ENCODE measurements around the gene MRPL20.
A peak's percentile ranks its signal among the peaks of the same experiment; 100 is the strongest.
"Not testable (repeated sequence)": the region's sequence is repeated elsewhere in the genome, so short reads cannot be mapped to it uniquely, and the experiment has no call there.

Gene MRPL20

DNA sequence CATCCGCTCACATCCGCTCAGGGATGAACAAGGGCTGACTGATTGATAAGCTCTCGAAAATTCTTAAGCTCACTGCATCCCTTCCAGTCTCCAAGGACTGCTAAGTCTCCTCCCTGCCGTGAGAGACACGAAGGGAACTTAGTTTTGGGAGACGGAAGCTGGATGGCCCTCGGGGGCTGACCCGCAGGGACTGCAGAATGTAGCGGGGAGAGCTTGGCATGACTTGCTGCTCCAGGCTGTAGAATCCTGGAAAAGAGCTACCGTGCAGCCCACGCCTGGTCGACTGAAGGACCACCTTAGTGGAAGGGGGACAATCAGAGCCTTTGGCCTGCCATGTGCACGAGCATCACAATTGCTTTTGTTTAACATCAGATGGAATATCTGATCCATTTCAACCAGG lies 8.7 kb upstream of the MRPL20 start:
- DNase-seq (ENCODE audit: low read depth), result no peak
- H3K4me3 ChIP-seq (ENCODE audit: low read length), result no peak overlapping the region
- TF ChIP-seq, protein P1, sequence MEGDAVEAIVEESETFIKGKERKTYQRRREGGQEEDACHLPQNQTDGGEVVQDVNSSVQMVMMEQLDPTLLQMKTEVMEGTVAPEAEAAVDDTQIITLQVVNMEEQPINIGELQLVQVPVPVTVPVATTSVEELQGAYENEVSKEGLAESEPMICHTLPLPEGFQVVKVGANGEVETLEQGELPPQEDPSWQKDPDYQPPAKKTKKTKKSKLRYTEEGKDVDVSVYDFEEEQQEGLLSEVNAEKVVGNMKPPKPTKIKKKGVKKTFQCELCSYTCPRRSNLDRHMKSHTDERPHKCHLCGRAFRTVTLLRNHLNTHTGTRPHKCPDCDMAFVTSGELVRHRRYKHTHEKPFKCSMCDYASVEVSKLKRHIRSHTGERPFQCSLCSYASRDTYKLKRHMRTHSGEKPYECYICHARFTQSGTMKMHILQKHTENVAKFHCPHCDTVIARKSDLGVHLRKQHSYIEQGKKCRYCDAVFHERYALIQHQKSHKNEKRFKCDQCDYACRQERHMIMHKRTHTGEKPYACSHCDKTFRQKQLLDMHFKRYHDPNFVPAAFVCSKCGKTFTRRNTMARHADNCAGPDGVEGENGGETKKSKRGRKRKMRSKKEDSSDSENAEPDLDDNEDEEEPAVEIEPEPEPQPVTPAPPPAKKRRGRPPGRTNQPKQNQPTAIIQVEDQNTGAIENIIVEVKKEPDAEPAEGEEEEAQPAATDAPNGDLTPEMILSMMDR (conservative IDR thresholded peaks at IDR 0.05; ENCODE audit: low read length), result no peak

DNA sequence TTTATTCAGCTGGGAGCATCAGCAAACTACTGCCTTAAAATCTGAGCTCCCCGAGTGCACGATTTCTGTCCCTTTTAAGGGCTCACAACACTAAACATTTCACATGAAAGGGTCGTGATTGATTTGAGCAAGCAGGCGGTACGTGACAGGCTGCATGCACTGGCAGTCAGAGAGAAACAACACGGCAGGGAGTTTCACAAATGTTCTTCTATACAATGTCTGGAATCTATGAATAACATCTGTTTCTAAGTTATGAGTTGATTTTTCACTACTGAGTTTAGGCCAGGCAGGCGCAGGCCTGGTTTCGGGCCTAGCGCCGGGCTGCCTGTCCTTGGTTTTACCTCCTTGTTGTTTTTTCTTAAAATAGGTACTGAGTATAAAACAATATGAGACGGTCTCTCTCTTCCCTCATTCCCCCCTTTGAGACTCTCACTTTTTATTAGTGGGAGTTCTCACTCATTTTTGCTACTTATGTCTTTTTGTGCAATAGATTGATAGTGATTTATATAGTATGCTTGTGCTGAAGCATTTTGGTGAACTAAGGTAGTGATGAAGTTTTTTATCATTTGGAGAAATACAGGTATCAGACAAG lies 5.3 kb upstream of the MRPL20 start:
- not testable (repeated sequence) for DNase-seq (ENCODE audit: low read depth); H3K4me3 ChIP-seq (ENCODE audit: low read length)

DNA sequence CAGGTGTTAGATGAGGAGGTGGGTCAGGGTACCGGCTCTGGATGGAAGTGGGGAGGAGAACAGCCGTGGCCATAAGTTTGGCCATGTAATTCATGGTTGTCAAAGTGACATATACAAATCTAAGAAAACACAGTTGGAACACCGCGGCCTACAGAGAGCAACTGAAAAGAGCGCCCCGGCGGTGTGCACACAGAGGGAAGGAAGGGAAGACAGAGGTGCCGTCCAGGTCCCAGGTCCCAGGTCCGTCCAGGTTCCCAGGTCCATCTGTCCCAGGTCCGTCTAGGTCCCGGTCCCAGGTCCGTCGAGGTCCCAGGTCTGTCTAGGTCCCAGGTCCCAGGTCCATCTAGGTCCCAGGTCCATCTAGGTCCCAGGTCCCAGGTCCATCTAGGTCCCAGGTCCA lies 4.5 kb upstream of the MRPL20 start:
- DNase-seq (ENCODE audit: low read depth), result no peak
- TF ChIP-seq, protein P1 (conservative IDR thresholded peaks at IDR 0.05; ENCODE audit: low read length), result no peak
- H3K4me3 ChIP-seq (ENCODE audit: low read length), result no peak overlapping the region

DNA sequence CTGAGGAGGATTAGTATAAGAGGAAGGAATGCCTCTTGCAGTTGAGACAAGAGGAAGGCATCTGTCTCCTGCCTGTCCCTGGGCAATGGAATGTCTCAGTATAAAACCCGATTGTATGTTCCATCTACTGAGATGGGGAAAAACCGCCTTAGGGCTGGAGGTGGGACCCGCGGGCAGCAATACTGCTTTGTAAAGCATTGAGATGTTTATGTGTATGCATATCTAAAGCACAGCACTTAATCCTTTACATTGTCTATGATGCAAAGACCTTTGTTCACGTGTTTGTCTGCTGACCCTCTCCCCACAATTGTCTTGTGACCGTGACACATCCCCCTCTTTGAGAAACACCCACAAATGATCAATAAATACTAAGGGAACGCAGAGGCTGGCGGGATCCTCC lies 3.1 kb upstream of the MRPL20 start:
- DNase-seq (ENCODE audit: low read depth); H3K4me3 ChIP-seq (ENCODE audit: low read length): not testable (repeated sequence)

DNA sequence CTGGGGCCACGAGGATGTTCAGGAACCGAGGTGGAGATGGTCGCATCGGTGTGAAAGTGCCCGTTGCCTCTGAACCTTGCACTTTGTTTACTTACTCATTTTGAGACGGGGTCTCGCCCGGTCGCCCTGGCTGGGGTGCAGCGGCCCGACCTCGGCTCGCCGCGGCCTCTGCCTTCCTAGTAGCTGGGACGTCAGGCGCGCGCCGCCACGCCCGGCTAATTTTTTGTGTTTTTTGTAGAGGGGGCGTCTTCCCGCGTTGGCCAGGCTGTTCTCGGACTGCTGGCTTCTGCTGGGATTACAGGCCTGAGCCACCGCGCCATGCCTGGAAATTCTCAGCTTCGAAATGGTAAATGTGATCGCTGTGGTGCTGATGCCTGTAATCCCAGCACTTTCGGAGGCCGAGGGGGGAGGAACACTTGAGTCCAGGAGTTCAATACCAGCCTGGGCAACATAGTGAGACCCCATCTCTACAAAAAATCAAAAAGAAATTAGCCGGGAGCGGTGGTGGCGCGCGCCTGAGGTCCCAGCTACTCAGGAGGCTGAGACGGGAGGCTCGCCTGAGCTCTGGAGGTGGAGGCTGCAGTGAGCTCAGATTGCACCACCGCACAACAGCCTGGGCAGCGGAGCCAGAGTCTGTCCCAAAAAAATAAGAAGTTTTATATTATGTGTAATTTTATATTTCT lies 684 bp upstream of the MRPL20 start:
- H3K4me3 ChIP-seq (ENCODE audit: low read length), result peak overlapping the region; percentile 83
- TF ChIP-seq, protein P1 (conservative IDR thresholded peaks at IDR 0.05; ENCODE audit: low read length), result no peak
- peak; percentile 35 for DNase-seq (ENCODE audit: low read depth)

DNA sequence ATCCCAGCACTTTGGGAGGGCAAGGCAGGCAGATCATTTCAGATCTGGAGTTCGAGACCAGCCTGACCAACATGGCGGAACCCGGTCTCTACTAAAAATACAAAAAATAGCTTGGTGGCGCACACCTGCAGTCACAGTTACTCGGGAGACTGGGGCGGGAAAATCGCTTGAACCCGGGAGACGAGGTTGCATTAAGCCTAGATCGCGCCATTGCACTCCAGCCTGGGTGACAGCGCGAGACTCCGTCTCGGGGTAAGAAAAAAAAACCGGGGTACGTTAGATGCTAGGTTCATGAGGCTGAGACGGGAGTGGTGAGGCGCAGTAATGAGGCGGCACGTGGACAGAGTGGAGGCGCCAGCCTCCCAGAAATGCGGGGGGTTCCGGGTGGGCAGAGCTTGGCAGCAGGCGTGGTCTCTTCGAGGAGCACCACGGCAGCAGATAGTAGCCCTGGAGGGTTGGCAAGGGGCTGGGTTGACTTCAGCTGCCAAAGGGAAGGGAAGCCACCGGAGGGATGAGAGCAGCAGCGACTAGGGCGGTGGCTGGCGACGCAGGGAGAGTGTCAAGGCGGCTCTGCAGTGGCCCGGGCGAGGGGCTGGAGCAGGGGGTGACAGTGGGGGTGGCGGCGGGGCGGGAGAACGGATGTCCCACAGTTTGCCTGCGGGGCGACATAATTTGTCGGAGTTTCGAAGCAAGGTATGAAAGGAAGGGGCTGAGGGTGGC lies 832 bp downstream of the MRPL20 start:
- H3K4me3 ChIP-seq (ENCODE audit: low read length), result peak overlapping the region; percentile 83
- no peak for DNase-seq (ENCODE audit: low read depth)
- TF ChIP-seq, protein P1 (conservative IDR thresholded peaks at IDR 0.05; ENCODE audit: low read length), result no peak

DNA sequence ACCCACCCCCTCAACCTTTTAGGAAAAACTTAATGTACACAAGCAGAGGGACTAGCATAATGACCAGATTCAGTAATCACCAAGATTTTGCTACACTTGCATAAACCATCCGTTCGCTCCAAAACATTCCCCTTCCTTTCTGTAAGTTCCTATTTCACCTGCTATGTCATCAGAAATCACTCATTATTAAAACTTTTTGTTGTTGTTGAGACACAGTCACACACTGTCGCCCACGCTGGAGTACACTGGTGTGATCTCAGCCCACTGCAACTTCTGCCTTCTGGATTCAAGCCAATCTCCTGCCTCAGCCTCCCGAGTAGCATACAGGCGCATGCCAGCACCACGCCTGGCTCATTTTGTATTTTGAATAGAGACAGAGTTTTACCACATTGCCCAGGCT lies 3.4 kb downstream of the MRPL20 start:
- no peak overlapping the region for H3K4me3 ChIP-seq (ENCODE audit: low read length)
- TF ChIP-seq, protein P1 (conservative IDR thresholded peaks at IDR 0.05; ENCODE audit: low read length), result no peak
- no peak for DNase-seq (ENCODE audit: low read depth)

DNA sequence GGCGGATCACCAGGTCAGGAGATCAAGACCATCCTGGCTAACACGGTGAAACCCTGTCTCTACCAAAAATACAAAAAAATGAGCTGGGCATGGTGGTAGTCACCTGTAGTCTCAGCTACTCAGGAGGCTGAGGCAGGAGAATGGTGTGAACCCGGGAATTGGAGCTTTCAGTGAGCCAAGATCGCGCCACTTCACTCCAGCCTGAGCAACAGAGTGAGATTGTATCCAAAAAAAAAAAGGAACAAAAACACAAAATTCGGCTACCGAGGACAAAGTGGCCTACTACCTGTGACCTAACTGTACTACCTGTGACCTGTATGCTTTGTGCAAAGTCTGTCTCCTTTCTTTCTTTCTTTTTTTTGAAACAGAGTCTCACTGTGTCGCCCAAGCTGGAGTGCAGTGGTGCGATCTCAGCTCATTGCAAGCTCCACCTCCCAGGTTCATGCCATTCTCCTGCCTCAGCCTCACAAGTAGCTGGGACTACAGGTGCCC lies 4.1 kb downstream of the MRPL20 start:
- not testable (repeated sequence) for DNase-seq (ENCODE audit: low read depth); H3K4me3 ChIP-seq (ENCODE audit: low read length)

Measured in AG10803 (cell line).